Nephron progenitor cell (in vitro differentiated cells): ENCODE results near the gene FEM1C.

Experiments
- DNase-seq: peaks from one replicate; pipeline ENCODE4 v3.0.0; 2021
- H3K27ac Mint-ChIP-seq: 2 replicates; pipeline ENCODE4 v1.8.0; 2021; ENCODE audit warnings: mild to moderate bottlenecking, moderate library complexity, mixed read lengths
- H3K27me3 Mint-ChIP-seq: 2 replicates; pipeline ENCODE4 v1.8.0; 2021; ENCODE audit warnings: mild to moderate bottlenecking, low read depth, mixed read lengths; ENCODE audit not compliant: poor library complexity
- H3K36me3 Mint-ChIP-seq: 2 replicates; pipeline ENCODE4 v1.8.0; 2021; ENCODE audit warnings: low read depth, mixed read lengths
- H3K4me1 Mint-ChIP-seq: 2 replicates; pipeline ENCODE4 v1.8.0; 2021; ENCODE audit warnings: mixed read lengths
- H3K4me3 Mint-ChIP-seq: 2 replicates; pipeline ENCODE4 v1.8.0; 2021; ENCODE audit warnings: mild to moderate bottlenecking, moderate library complexity, mixed read lengths
- H3K9me3 Mint-ChIP-seq: 2 replicates; pipeline ENCODE4 v1.8.0; 2021; ENCODE audit warnings: mild to moderate bottlenecking, moderate library complexity, mixed read lengths
- CTCF ChIP-seq: fragments of 200-600 bp; sonication (generic); IDR thresholded peaks from 2 replicates; pipeline ENCODE4 v1.5.0; 2021; ENCODE audit warnings: antibody characterized with exemption

FEM1C gene

GRCh38 chr5:115544043-115544435 lies 536 bp downstream of the FEM1C start:
- Mint-ChIP-seq H3K36me3 (peaks cover 34% of the 10 kb centered on the region), H3K27ac (peak overlapping the region; percentile 99), H3K9me3 (peaks cover 18% of the 10 kb centered on the region), H3K4me3 (peak overlapping the region; percentile 95), H3K4me1 (peaks cover 41% of the 10 kb centered on the region), H3K27me3 (no peaks in the 10 kb centered on the region)
- TF ChIP-seq CTCF: no peak
- no peak for DNase-seq

GRCh38 chr5:115543365-115544042 lies 1.1 kb downstream of the FEM1C start:
- peak overlapping the region; percentile 95 for H3K4me3 Mint-ChIP-seq
- peaks cover 23% of the 10 kb centered on the region for H3K9me3 Mint-ChIP-seq
- H3K4me1 Mint-ChIP-seq: peaks cover 46% of the 10 kb centered on the region
- no peaks in the 10 kb centered on the region for H3K27me3 Mint-ChIP-seq
- no peak for TF ChIP-seq CTCF
- H3K27ac Mint-ChIP-seq: peak overlapping the region; percentile 99
- no peak for DNase-seq
- H3K36me3 Mint-ChIP-seq: peaks cover 39% of the 10 kb centered on the region

- H3K4me1 Mint-ChIP-seq: peaks cover 51% of the 10 kb centered on the region
Measured at GRCh38 chr5:115542651-115543364, 1.8 kb downstream of the FEM1C start.

GRCh38 chr5:115542086-115542485 lies 2.5 kb downstream of the FEM1C start:
- peaks cover 53% of the 10 kb centered on the region for H3K36me3 Mint-ChIP-seq
- H3K27ac Mint-ChIP-seq: peak overlapping the region; percentile 59
- TF ChIP-seq CTCF: no peak
- peak overlapping the region; percentile 95 for H3K4me3 Mint-ChIP-seq
- peaks cover 51% of the 10 kb centered on the region for H3K4me1 Mint-ChIP-seq
- DNase-seq: no peak
- H3K27me3 Mint-ChIP-seq: no peaks in the 10 kb centered on the region
- H3K9me3 Mint-ChIP-seq: peaks cover 33% of the 10 kb centered on the region

More at GRCh38 chr5:115542651-115543364, 1.8 kb downstream of the FEM1C start:
- Mint-ChIP-seq H3K27ac (peak overlapping the region; percentile 99), H3K4me3 (peak overlapping the region; percentile 95), H3K27me3 (no peaks in the 10 kb centered on the region), H3K36me3 (peaks cover 46% of the 10 kb centered on the region), H3K9me3 (peaks cover 29% of the 10 kb centered on the region)
- TF ChIP-seq CTCF: no peak
- no peak for DNase-seq

- Mint-ChIP-seq H3K36me3 (peaks cover 58% of the 10 kb centered on the region), H3K27ac (no peak overlapping the region), H3K27me3 (no peaks in the 10 kb centered on the region), H3K4me1 (peaks cover 51% of the 10 kb centered on the region), H3K4me3 (peak overlapping the region; percentile 95), H3K9me3 (peaks cover 34% of the 10 kb centered on the region)
- no peak for TF ChIP-seq CTCF
- DNase-seq: no peak
Measured at GRCh38 chr5:115541611-115542010, 3.0 kb downstream of the FEM1C start.
